Thyroid gland (tissue), 4 donors: ENCODE measurements around the gene MACF1.

Experiments used
- CTCF ChIP-seq, 6 experiments: fragments of 200-600 bp in 3 of 6; fragments of 450-650 bp in 3 of 6; sonication (generic) in 3 of 6; IDR thresholded peaks; one replicate each; pipeline ENCODE4 v1.5.1; 2016 to 2019; ENCODE audit warnings: antibody characterized with exemption in 6 of 6, mild to moderate bottlenecking in 2 of 6, inconsistent platforms in 1 of 6, moderate library complexity in 1 of 6
- POLR2A ChIP-seq, 2 donors: fragments of 450-650 bp; IDR thresholded peaks; one replicate each; pipeline ENCODE4 v1.6.1; 2017; ENCODE audit warnings: antibody characterized with exemption in 2 of 2, mild to moderate bottlenecking in 2 of 2, moderate library complexity in 1 of 2

DNA sequence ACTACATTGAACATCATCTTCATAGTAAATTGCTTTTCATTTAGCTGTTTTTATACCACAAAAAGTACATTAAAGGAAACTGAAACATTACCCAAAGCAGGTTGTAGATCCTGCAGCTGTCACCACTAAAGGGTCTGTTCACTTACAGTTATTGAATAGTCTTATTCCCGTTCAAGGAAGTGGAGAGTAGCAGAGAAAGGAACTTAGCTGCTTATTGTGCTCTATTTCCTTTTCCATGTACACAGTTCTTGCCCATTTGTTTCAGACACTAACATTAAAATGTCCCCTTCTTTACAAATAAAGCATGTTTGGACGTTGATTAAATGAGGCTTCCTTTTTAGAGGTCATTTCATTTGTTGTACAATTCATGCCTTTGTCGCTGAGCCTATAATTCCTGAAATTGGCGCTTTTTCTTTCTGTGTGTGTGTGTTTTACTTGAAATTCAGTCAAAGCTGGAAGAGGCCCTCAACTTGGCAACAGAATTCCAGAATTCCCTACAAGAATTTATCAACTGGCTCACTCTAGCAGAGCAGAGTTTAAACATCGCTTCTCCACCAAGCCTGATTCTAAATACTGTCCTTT, 242.6 kb downstream of the MACF1 start:
- no peak for TF ChIP-seq CTCF (IDR thresholded peaks at IDR 0.05)
- no peak for TF ChIP-seq POLR2A (IDR thresholded peaks at IDR 0.05)
